Stimulated activated naive B cell treated with anti-CD40 and anti-IgM and Interleukin-4, amounts not matched to agents 10 μg/mL and 1 μg/mL and 100 μg/mL, for 72 hours (primary cell): ENCODE results near the gene ADM5.
A peak's percentile ranks its signal among the peaks of the same experiment; 100 is the strongest.

Experiments
- ATAC-seq, 2 donors: fragments of 150-1000 bp; cut with Tn5 transposase; replicated peaks; 2 replicates each; pipeline ENCODE4 v1.10.0; 2021; ENCODE audit warnings: moderate library complexity in 1 of 2
- DNase-seq: peaks from one replicate; pipeline ENCODE4 v3.0.0; 2021
- H3K27ac Mint-ChIP-seq: one replicate; pipeline ENCODE4 v1.8.0; 2022; ENCODE audit warnings: mild to moderate bottlenecking, mixed read lengths
- H3K27me3 Mint-ChIP-seq, 2 donors: one replicate each; pipeline ENCODE4 v1.8.0; 2022; ENCODE audit warnings: mixed read lengths in 2 of 2
- H3K36me3 Mint-ChIP-seq, 2 donors: one replicate each; pipeline ENCODE4 v1.8.0; 2022; ENCODE audit warnings: mixed read lengths in 2 of 2, mild to moderate bottlenecking in 1 of 2
- H3K4me1 Mint-ChIP-seq, 2 donors: one replicate each; pipeline ENCODE4 v1.8.0; 2022; ENCODE audit warnings: mixed read lengths in 2 of 2, mild to moderate bottlenecking in 1 of 2
- H3K4me3 Mint-ChIP-seq, 2 donors: one replicate each; pipeline ENCODE4 v1.8.0; 2022; ENCODE audit warnings: mild to moderate bottlenecking in 2 of 2, mixed read lengths in 2 of 2, moderate library complexity in 1 of 2
- H3K9me3 Mint-ChIP-seq, 2 donors: one replicate each; pipeline ENCODE4 v1.8.0; 2022; ENCODE audit warnings: mixed read lengths in 2 of 2, mild to moderate bottlenecking in 1 of 2

The ADM5 gene

GRCh38 chr19:49653466-49653806, 36.0 kb upstream of the ADM5 start:
- ATAC-seq: no peak
- no peak for DNase-seq
- Mint-ChIP-seq H3K4me1 (peaks cover 3 to 5% of the 10 kb centered on the region in 2 donors), H3K27ac (peak overlapping the region; percentile 69), H3K36me3 (peaks cover 39 to 61% of the 10 kb centered on the region in 2 donors), H3K9me3 (no peaks in the 10 kb centered on the region), H3K4me3 (no peak overlapping the region), H3K27me3 (no peaks in the 10 kb centered on the region)

DNA sequence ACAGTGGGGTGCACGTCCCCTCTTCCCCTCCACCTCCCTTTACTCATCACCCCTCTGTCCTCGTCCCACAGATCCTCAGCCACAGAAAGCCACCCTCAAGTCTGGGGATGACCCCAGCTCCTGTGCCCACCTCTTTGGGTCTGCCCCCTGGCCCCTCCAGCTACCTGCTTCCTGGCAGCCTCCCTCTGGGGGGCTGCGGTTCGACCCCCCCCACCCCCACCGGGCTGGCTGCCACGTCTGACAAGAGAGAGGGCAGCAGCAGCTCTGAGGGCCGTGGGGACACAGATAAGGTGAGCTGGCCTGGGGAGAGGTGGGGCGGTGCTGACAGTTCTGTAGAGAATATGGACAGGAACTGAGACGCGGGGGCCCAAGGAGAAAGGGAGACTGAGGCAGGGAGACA, 34.8 kb upstream of the ADM5 start:
- Mint-ChIP-seq H3K27me3 (no peaks in the 10 kb centered on the region), H3K9me3 (no peaks in the 10 kb centered on the region), H3K4me3 (no peak overlapping the region), H3K27ac (no peak overlapping the region), H3K4me1 (peaks cover 7 to 8% of the 10 kb centered on the region in 2 donors), H3K36me3 (peaks cover 44 to 65% of the 10 kb centered on the region in 2 donors)
- ATAC-seq: no peak
- DNase-seq: no peak

GRCh38 chr19:49655570-49656455, 33.6 kb upstream of the ADM5 start:
- Mint-ChIP-seq H3K4me1 (peaks cover 8 to 11% of the 10 kb centered on the region in 2 donors), H3K27ac (peak overlapping the region; percentile 14), H3K4me3 (peak overlapping the region in 1 of 2 donors; percentile 10), H3K27me3 (no peaks in the 10 kb centered on the region), H3K36me3 (peaks cover 50 to 75% of the 10 kb centered on the region in 2 donors), H3K9me3 (no peaks in the 10 kb centered on the region)
- ATAC-seq (no peak), DNase-seq (no peak)

DNA sequence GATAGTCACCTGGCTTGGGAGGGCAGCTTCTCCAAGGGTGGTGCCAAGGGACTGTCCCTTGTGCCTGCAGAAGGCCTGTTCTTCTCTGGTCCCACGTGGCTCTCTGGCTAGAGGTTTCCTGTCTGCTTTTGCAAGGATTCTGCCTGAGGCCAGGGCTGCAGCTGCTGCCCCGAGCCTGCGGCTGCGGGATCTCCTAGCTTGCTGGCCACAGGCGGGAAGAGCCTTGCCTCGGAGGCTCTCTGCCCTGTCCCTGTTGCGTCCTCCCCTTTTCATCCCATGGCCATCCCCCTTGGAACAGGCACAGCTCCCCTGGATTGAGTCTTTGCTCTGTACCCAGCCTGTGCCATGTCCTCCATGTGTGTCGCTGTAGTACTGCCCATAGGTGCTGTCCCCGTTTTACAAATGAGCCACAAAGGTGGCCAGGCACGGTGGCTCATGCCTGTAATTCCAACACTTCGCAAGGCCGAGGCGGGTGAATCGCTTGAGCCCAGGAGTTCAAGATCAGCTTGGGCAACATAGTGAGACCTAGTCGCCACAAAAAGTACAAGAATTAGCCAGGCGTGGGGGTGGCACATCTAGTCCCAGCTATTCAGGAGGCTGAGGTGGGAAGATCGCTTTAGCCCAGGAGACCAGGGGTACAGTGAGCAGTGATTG, 32.8 kb upstream of the ADM5 start:
- no peak for DNase-seq
- Mint-ChIP-seq H3K27ac (no peak overlapping the region), H3K27me3 (no peaks in the 10 kb centered on the region), H3K4me1 (peaks cover 8 to 11% of the 10 kb centered on the region in 2 donors), H3K36me3 (peaks cover 50 to 75% of the 10 kb centered on the region in 2 donors), H3K9me3 (no peaks in the 10 kb centered on the region), H3K4me3 (peak overlapping the region in 1 of 2 donors; percentile 10)
- no peak for ATAC-seq

DNA sequence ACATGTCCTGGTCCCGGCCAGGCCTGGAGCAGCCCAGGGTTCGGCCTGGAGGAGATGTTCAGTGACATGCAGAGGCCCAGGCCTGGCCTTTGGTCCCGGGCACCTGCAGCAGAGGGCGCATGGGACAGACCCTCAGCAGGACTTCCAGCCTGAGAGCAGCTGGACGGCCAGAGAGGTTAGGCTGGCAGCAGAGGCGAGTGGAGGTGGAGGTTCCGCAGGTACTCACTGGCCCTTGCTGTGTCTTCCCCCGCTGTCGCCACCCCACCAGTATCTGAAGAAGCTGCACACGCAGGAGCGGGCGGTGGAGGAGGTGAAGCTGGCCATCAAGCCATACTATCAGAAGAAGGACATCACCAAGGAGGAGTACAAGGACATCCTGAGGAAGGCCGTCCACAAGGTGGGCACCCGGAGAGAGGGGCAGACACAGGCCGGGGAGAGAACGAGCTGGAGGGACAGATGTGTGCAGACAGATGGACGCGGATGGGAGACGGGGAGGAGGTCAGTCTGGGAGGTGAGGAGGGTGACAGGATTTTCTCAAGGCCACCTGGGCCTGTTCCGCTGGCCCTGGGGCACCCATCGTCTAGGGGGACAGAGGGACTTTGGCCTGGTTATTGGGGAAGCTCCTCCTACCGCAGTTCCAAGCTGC, 31.8 kb upstream of the ADM5 start:
- H3K9me3 Mint-ChIP-seq: no peaks in the 10 kb centered on the region
- no peaks in the 10 kb centered on the region for H3K27me3 Mint-ChIP-seq
- no peak overlapping the region for H3K4me3 Mint-ChIP-seq
- ATAC-seq (no peak), DNase-seq (no peak)
- H3K4me1 Mint-ChIP-seq: peaks cover 11 to 17% of the 10 kb centered on the region in 2 donors
- H3K36me3 Mint-ChIP-seq: peaks cover 53 to 80% of the 10 kb centered on the region in 2 donors
- H3K27ac Mint-ChIP-seq: peak overlapping the region; percentile 20

DNA sequence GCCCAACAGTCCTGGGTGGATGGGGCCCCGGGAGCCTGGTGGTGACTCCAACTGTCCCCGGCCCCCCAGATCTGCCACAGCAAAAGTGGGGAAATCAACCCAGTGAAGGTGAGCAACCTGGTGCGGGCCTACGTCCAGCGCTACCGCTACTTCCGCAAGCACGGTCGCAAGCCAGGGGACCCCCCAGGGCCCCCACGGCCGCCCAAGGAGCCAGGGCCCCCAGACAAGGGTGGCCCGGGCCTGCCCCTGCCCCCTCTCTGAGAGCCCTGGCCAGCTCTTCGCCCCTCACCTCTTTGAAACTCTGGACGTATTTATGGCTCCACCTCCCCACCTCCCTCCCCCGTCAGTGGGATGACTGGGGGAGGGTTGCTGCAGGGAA, 31.3 kb upstream of the ADM5 start:
- no peak overlapping the region for H3K27ac Mint-ChIP-seq
- DNase-seq (no peak), ATAC-seq (no peak)
- H3K9me3 Mint-ChIP-seq: no peaks in the 10 kb centered on the region
- peaks cover 51 to 79% of the 10 kb centered on the region in 2 donors for H3K36me3 Mint-ChIP-seq
- H3K4me3 Mint-ChIP-seq: no peak overlapping the region
- no peaks in the 10 kb centered on the region for H3K27me3 Mint-ChIP-seq
- H3K4me1 Mint-ChIP-seq: peaks cover 13 to 22% of the 10 kb centered on the region in 2 donors

DNA sequence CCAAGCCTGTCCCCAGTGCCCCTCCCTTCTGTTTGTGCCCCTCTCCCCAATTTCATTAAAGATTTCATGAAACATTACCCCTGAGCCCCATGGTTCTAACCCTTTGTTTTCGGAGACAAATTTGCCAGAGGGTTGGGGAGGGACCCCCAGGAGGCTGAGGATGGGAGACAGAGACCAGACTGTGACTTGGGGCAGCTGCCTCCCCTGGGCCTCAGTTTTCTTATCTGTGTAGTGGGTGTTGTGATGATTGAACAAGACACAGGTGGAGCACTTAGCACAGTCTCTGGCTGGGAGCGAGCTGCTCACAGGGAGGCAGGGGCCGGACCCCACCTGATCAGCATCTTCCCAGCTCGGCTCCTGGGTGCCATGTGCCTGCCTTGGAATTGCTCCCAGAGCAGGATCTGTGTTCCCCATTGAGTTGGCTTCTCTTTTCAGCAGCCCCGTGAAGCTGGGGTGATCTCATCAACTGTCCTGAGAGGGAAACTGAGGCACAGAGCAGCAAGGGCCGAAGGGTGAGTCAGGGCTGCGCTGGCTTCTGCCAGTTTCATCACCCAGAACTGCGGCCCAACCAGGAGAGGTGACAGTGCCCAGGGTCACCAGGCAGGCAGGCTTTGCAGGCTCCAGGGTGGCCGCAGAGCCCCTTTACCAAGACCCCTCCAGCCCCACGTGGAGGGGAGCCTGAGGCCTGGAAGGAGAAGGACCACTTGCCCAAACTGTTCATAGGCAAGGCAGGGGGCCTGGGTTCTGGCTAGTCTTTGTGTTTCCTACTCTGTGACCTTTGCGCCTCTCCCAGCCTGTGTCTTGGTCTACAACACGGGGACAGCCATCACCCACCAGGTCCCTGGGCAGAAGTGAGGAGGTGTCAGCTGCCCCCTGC, 30.6 kb upstream of the ADM5 start:
- H3K4me3 Mint-ChIP-seq: no peak overlapping the region
- peak overlapping the region; percentile 79 for H3K27ac Mint-ChIP-seq
- peaks cover 48 to 73% of the 10 kb centered on the region in 2 donors for H3K36me3 Mint-ChIP-seq
- H3K9me3 Mint-ChIP-seq: no peaks in the 10 kb centered on the region
- DNase-seq: no peak
- peaks cover 13 to 28% of the 10 kb centered on the region in 2 donors for H3K4me1 Mint-ChIP-seq
- H3K27me3 Mint-ChIP-seq: no peaks in the 10 kb centered on the region
- no peak for ATAC-seq

DNA sequence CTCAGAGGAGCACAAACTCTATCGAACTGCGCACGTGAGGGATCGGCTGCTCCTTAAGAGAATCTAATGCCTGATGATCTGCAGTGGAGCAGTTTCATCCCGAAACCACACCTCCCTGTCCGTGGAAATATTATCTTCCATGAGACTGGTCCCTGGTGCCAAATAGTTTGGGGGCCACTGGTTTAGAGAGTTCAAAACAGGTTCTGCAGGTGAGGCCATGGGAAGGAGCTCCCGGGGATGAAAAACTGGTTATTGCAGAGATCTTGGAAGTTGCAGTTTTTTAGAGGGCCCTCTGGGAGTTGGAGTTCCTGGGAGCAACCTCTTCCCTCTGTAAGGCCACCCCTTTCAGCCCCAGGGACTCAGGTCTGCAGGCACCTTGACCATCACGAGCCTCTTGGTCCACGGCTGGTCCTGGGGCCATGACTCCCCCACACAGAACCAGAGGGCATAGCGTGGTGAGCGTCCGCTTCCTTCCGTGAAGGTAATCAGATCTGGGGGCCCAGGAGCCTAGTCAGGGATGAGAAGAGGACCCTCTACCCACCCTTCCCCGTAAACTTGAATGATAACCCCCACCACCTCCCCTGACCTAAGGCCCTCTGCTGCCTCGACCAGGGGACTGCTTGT, 28.9 kb upstream of the ADM5 start:
- no peak for DNase-seq
- Mint-ChIP-seq H3K36me3 (peaks cover 46 to 69% of the 10 kb centered on the region in 2 donors), H3K4me3 (peak overlapping the region in 1 of 2 donors; percentile 25), H3K27me3 (no peaks in the 10 kb centered on the region), H3K27ac (no peak overlapping the region), H3K4me1 (peaks cover 22 to 37% of the 10 kb centered on the region in 2 donors), H3K9me3 (no peaks in the 10 kb centered on the region)
- no peak for ATAC-seq

- peaks cover 29 to 52% of the 10 kb centered on the region in 2 donors for H3K4me1 Mint-ChIP-seq
- DNase-seq: no peak
- H3K9me3 Mint-ChIP-seq: no peaks in the 10 kb centered on the region
- H3K27me3 Mint-ChIP-seq: no peaks in the 10 kb centered on the region
- peaks cover 42 to 60% of the 10 kb centered on the region in 2 donors for H3K36me3 Mint-ChIP-seq
- H3K4me3 Mint-ChIP-seq: no peak overlapping the region
- ATAC-seq: no peak
- peak overlapping the region; percentile 42 for H3K27ac Mint-ChIP-seq
Measured at GRCh38 chr19:49662011-49662410, 27.4 kb upstream of the ADM5 start.

GRCh38 chr19:49663224-49663623, 26.2 kb upstream of the ADM5 start:
- Mint-ChIP-seq H3K27me3 (no peaks in the 10 kb centered on the region), H3K4me1 (peaks cover 32 to 53% of the 10 kb centered on the region in 2 donors)

DNA sequence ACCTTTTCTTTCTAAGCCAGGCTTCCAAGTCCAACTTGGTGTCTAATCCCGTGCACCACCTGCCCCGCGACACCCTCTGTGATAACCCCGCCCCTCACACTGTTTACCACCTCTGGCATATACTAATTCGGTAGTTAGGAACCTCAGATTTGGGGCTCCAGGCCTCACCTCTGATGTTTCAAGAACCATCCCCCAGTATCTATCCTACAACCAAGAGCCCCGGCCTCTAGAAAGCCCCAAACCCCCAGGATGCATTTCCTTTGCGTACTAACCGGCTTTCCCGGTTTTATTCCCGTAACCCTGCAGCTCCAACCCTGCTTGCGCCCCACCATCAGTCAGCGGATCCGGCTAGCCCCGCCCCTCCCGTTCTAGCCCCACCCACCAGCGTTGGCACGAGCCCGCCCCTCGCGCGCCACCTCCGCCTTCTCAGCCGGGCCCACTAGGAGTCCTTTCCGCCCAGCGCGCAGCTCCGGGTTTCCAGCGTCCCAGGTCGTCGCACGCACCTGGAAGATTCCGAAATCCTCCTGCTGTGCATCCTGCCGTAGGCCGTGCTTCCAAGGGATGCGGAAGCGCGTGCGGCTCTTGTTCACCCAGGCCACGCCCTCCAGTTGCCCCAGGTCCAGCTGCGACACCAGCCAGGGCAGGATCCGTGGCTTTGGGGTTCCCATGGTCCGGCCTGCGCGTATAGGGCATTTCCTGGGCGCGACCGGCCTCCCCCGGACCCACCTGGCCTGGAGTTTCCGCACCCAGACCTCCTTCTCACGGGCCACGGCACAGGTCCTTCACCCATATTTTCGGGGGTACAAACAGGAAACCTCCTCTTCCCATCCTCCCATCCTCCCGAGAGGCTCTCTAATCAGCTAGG, 25.0 kb upstream of the ADM5 start:
- DNase-seq (peak; percentile 67), ATAC-seq (peak; percentile 59 to 66)
- Mint-ChIP-seq H3K4me3 (peak overlapping the region; percentile 97), H3K27me3 (no peaks in the 10 kb centered on the region), H3K4me1 (peaks cover 29 to 49% of the 10 kb centered on the region in 2 donors), H3K27ac (peak overlapping the region; percentile 93), H3K36me3 (peaks cover 32 to 53% of the 10 kb centered on the region in 2 donors), H3K9me3 (no peaks in the 10 kb centered on the region)

More at GRCh38 chr19:49663224-49663623, 26.2 kb upstream of the ADM5 start:
- Mint-ChIP-seq H3K36me3 (peaks cover 40 to 59% of the 10 kb centered on the region in 2 donors), H3K4me3 (peak overlapping the region; percentile 54 to 97), H3K27ac (peak overlapping the region; percentile 20), H3K9me3 (no peaks in the 10 kb centered on the region)
- ATAC-seq (no peak), DNase-seq (no peak)

DNA sequence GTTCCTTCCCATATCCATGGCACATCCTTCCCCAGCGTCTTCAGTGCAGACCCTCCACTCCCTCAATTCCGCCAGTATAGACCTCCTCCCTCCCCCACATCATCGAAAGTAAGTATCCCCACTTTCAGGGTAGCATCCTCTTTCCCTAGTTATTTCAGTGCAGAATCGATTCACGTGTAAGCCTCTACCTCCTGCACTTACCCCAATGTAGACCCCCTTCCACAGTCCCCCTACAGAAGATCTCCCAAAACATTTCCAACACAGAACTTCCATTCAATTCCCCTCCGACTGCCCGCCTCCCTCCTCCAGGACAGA, 24.4 kb upstream of the ADM5 start:
- ATAC-seq (peak; percentile 1), DNase-seq (no peak)
- H3K4me1 Mint-ChIP-seq: peaks cover 29 to 54% of the 10 kb centered on the region in 2 donors
- H3K36me3 Mint-ChIP-seq: peaks cover 31 to 52% of the 10 kb centered on the region in 2 donors
- H3K9me3 Mint-ChIP-seq: no peaks in the 10 kb centered on the region
- no peaks in the 10 kb centered on the region for H3K27me3 Mint-ChIP-seq
- H3K27ac Mint-ChIP-seq: peak overlapping the region; percentile 93
- H3K4me3 Mint-ChIP-seq: peak overlapping the region; percentile 97
